HEK293T (cell line): ENCODE data around the gene L3MBTL3.

Experiments
- CTCF ChIA-PET: fragments of 350-600 bp; formaldehyde crosslinking; extraction: SDS; loops from one replicate; lab custom pipeline; 2021; ENCODE audit warnings: antibody characterized with exemption, inconsistent platforms; lab: Yijun Ruan, JAX
- POLR2A ChIA-PET: fragments of 350-600 bp; formaldehyde crosslinking; extraction: SDS; loops from one replicate; lab custom pipeline; 2020; ENCODE audit warnings: antibody characterized with exemption, inconsistent platforms; lab: Yijun Ruan, JAX
- DNase-seq: peaks from one replicate; pipeline ENCODE4 v3.0.0; 2012; ENCODE audit warnings: mixed read lengths; ENCODE audit errors: extremely low spot score
- ARNT ChIP-seq: fragments of 450-650 bp; IDR thresholded peaks from 2 replicates; pipeline ENCODE4 v1.6.1; 2017; ENCODE audit warnings: mild to moderate bottlenecking
- BHLHE40 ChIP-seq: fragments of 450-650 bp; IDR thresholded peaks from 2 replicates; pipeline ENCODE4 v1.6.1; 2016; ENCODE audit warnings: mild to moderate bottlenecking, moderate library complexity, borderline replicate concordance
- CTBP1 ChIP-seq: fragments of 450-650 bp; IDR thresholded peaks from 2 replicates; pipeline ENCODE4 v1.6.1; 2016; ENCODE audit warnings: borderline replicate concordance
- ELF4 ChIP-seq: fragments of 450-650 bp; IDR thresholded peaks from 2 replicates; pipeline ENCODE4 v1.6.1; 2017; ENCODE audit warnings: antibody characterized with exemption
- FOXA1 ChIP-seq: fragments of 450-650 bp; IDR thresholded peaks from 2 replicates; pipeline ENCODE4 v1.6.1; 2016; ENCODE audit warnings: mild to moderate bottlenecking
- FOXK2 ChIP-seq: fragments of 450-650 bp; IDR thresholded peaks from 2 replicates; pipeline ENCODE4 v1.6.1; 2016; ENCODE audit warnings: mild to moderate bottlenecking
- FOXM1 ChIP-seq: fragments of 450-650 bp; IDR thresholded peaks from 2 replicates; pipeline ENCODE4 v1.6.1; 2017; ENCODE audit warnings: mild to moderate bottlenecking, borderline replicate concordance
- HDGF ChIP-seq: fragments of 450-650 bp; IDR thresholded peaks from 2 replicates; pipeline ENCODE4 v1.6.1; 2017; ENCODE audit warnings: antibody characterized with exemption, borderline replicate concordance
- L3MBTL2 ChIP-seq: fragments of 450-650 bp; conservative IDR thresholded peaks from 2 replicates; pipeline ENCODE4 v1.6.1; 2016; ENCODE audit warnings: mild to moderate bottlenecking
- LEF1 ChIP-seq: fragments of 450-650 bp; IDR thresholded peaks from 2 replicates; pipeline ENCODE4 v1.6.1; 2017; ENCODE audit warnings: mild to moderate bottlenecking, borderline replicate concordance
- NFRKB ChIP-seq: fragments of 450-650 bp; IDR thresholded peaks from 2 replicates; pipeline ENCODE4 v1.6.1; 2016; ENCODE audit warnings: mild to moderate bottlenecking, moderate library complexity
- PKNOX1 ChIP-seq: fragments of 450-650 bp; IDR thresholded peaks from 2 replicates; pipeline ENCODE4 v1.6.1; 2016
- SP1 ChIP-seq: fragments of 450-650 bp; IDR thresholded peaks from 2 replicates; pipeline ENCODE4 v1.6.1; 2017
- SUZ12 ChIP-seq: fragments of 450-650 bp; IDR thresholded peaks from 2 replicates; pipeline ENCODE4 v1.6.1; 2016; ENCODE audit warnings: mild to moderate bottlenecking
- TARDBP ChIP-seq: fragments of 450-650 bp; IDR thresholded peaks from 2 replicates; pipeline ENCODE4 v1.6.1; 2016
- ZNF384 ChIP-seq: fragments of 450-650 bp; IDR thresholded peaks from 2 replicates; pipeline ENCODE4 v1.6.1; 2016

The L3MBTL3 gene

GRCh38 chr6:129989396-129989795 lies 29.0 kb upstream of the L3MBTL3 start:
- TF ChIP-seq ELF4 (no peak), BHLHE40 (no peak), FOXM1 (no peak), PKNOX1 (no peak), SP1 (no peak), ZNF384 (no peak), L3MBTL2 (no peak), NFRKB (no peak), LEF1 (no peak), SUZ12 (no peak), FOXK2 (no peak), HDGF (no peak), FOXA1 (no peak), CTBP1 (no peak), TARDBP (no peak), ARNT (no peak)
- ChIA-PET CTCF (no interaction called here), POLR2A (no interaction called here)
- DNase-seq, result no peak

GRCh38 chr6:129992881-129993280 lies 25.5 kb upstream of the L3MBTL3 start:
- ChIA-PET POLR2A (no interaction called here), CTCF (interaction anchor here (1.2 to 1.3 kb wide), 2 partner anchors 11 to 24 kb away, joined by 3 read pairs; no protein-coding TSS in a partner anchor)
- no peak for DNase-seq
- TF ChIP-seq SP1 (no peak), HDGF (no peak), FOXA1 (no peak), PKNOX1 (no peak), BHLHE40 (no peak), FOXM1 (no peak), TARDBP (no peak), L3MBTL2 (no peak), ZNF384 (no peak), FOXK2 (no peak), ELF4 (no peak), SUZ12 (no peak), ARNT (no peak)

- POLR2A ChIA-PET, result no interaction called here
- no peak for DNase-seq
- TF ChIP-seq HDGF (no peak), LEF1 (no peak), ELF4 (no peak), FOXA1 (no peak), BHLHE40 (no peak), SUZ12 (no peak), FOXK2 (no peak), ZNF384 (no peak), TARDBP (no peak), SP1 (no peak), NFRKB (no peak), PKNOX1 (no peak), CTBP1 (no peak), ARNT (no peak)
- CTCF ChIA-PET, result no interaction called here
Measured at GRCh38 chr6:129994410-129994809, 24.0 kb upstream of the L3MBTL3 start.

- TF ChIP-seq SUZ12, result no peak
- TF ChIP-seq FOXK2, result no peak
- no peak for TF ChIP-seq NFRKB
- no peak for TF ChIP-seq ELF4
- no peak for TF ChIP-seq ARNT
- TF ChIP-seq HDGF, result no peak
- TF ChIP-seq L3MBTL2, result no peak
- no peak for TF ChIP-seq LEF1
- no peak for TF ChIP-seq ZNF384
- TF ChIP-seq BHLHE40, result no peak
- no peak for TF ChIP-seq FOXM1
- no peak for TF ChIP-seq FOXA1
- no peak for TF ChIP-seq PKNOX1
- TF ChIP-seq CTBP1, result no peak
- no peak for TF ChIP-seq TARDBP
- no peak for TF ChIP-seq SP1
- POLR2A ChIA-PET, result no interaction called here
- CTCF ChIA-PET, result no interaction called here
- no peak for DNase-seq
Measured at GRCh38 chr6:129996387-129996786, 22.0 kb upstream of the L3MBTL3 start.

- CTCF ChIA-PET, result no interaction called here
- no peak for DNase-seq
- no peak for TF ChIP-seq SP1
- TF ChIP-seq FOXA1, result no peak
- TF ChIP-seq CTBP1, result no peak
- TF ChIP-seq LEF1, result no peak
- TF ChIP-seq L3MBTL2, result no peak
- no peak for TF ChIP-seq HDGF
- TF ChIP-seq ZNF384, result no peak
- no peak for TF ChIP-seq BHLHE40
- no peak for TF ChIP-seq ELF4
- POLR2A ChIA-PET, result no interaction called here
Measured at GRCh38 chr6:130000526-130001421, 17.6 kb upstream of the L3MBTL3 start.
